ENCODE measurements around the gene PTN. TPM values are rescaled to one million over a fixed set of nuclear protein-coding genes. Genes with fewer than 3 reads are reported as not detected.

The PTN gene
- total RNA-seq, 1 donor from 2014 or later, result 11.1 TPM

- Mint-ChIP-seq H3K4me1 (ENCODE audit: low read depth, unreplicated experiment) (no peaks in the 10 kb centered on the region), H3K9me3 (ENCODE audit: unreplicated experiment) (no peaks in the 10 kb centered on the region), H3K36me3 (ENCODE audit: low read depth, unreplicated experiment) (no peaks in the 10 kb centered on the region), H3K27me3 (ENCODE audit: low read depth, unreplicated experiment) (no peaks in the 10 kb centered on the region), H3K27ac (ENCODE audit: unreplicated experiment) (no peak overlapping the region), H3K4me3 (ENCODE audit: unreplicated experiment) (no peak overlapping the region)
- Histone ChIP-seq H4K20me1 (ENCODE audit: insufficient read depth, low read length) (no peaks in the 10 kb centered on the region), H3K4me2 (ENCODE audit: low read length) (no peak overlapping the region), H2AFZ (ENCODE audit: low read depth, low read length) (no peak overlapping the region), H3K9me3 (ENCODE audit: insufficient read depth, low read depth, low read length) (no peaks in the 10 kb centered on the region), H3K79me2 (ENCODE audit: insufficient read depth, low read length) (no peaks in the 10 kb centered on the region), H3K4me3 (ENCODE audit: insufficient read depth, low read depth, low read length) (no peak overlapping the region), H3K27ac (ENCODE audit: low read depth, low read length) (no peak overlapping the region), H3K36me3 (ENCODE audit: insufficient read depth, low read length) (no peaks in the 10 kb centered on the region), H3K27me3 (ENCODE audit: insufficient read depth, low read length) (no peaks in the 10 kb centered on the region), H3K4me1 (ENCODE audit: insufficient read depth, low read length) (no peaks in the 10 kb centered on the region), H3K9ac (ENCODE audit: low read length) (no peak overlapping the region)
- DNase-seq (ENCODE audit: low read depth) (no peak), FAIRE-seq (no peak)
- TF ChIP-seq CTCF (IDR thresholded peaks at IDR 0.05; ENCODE audit: insufficient read depth, low read depth, low read length) (no peak), EZH2 (IDR thresholded peaks at IDR 0.05; ENCODE audit: insufficient read depth, low read length) (no peak)
Observed at GRCh38 chr7:137254766-137255165, 88.8 kb downstream of the PTN start.

- no peak overlapping the region for H3K9ac ChIP-seq (ENCODE audit: low read length)
- FAIRE-seq (no peak), DNase-seq (ENCODE audit: low read depth) (peak; percentile 2)
- no peaks in the 10 kb centered on the region for H3K9me3 ChIP-seq (ENCODE audit: insufficient read depth, low read depth, low read length)
- no peak overlapping the region for H3K27ac ChIP-seq (ENCODE audit: low read depth, low read length)
- Mint-ChIP-seq H3K4me1 (ENCODE audit: low read depth, unreplicated experiment) (no peaks in the 10 kb centered on the region), H3K9me3 (ENCODE audit: unreplicated experiment) (no peaks in the 10 kb centered on the region), H3K27ac (ENCODE audit: unreplicated experiment) (no peak overlapping the region), H3K27me3 (ENCODE audit: low read depth, unreplicated experiment) (no peaks in the 10 kb centered on the region), H3K4me3 (ENCODE audit: unreplicated experiment) (no peak overlapping the region), H3K36me3 (ENCODE audit: low read depth, unreplicated experiment) (no peaks in the 10 kb centered on the region)
- H3K4me1 ChIP-seq (ENCODE audit: insufficient read depth, low read length), result no peaks in the 10 kb centered on the region
- no peaks in the 10 kb centered on the region for H3K27me3 ChIP-seq (ENCODE audit: insufficient read depth, low read length)
- no peaks in the 10 kb centered on the region for H3K79me2 ChIP-seq (ENCODE audit: insufficient read depth, low read length)
- H3K4me3 ChIP-seq (ENCODE audit: insufficient read depth, low read depth, low read length), result no peak overlapping the region
- H3K36me3 ChIP-seq (ENCODE audit: insufficient read depth, low read length), result no peaks in the 10 kb centered on the region
- no peak overlapping the region for H3K4me2 ChIP-seq (ENCODE audit: low read length)
- H4K20me1 ChIP-seq (ENCODE audit: insufficient read depth, low read length), result no peaks in the 10 kb centered on the region
- TF ChIP-seq CTCF (IDR thresholded peaks at IDR 0.05; ENCODE audit: insufficient read depth, low read depth, low read length), result no peak
- no peak for TF ChIP-seq EZH2 (IDR thresholded peaks at IDR 0.05; ENCODE audit: insufficient read depth, low read length)
- H2AFZ ChIP-seq (ENCODE audit: low read depth, low read length), result no peak overlapping the region
Observed at GRCh38 chr7:137245890-137246289, 97.6 kb downstream of the PTN start.

GRCh38 chr7:137245186-137245585 lies 98.3 kb downstream of the PTN start:
- Histone ChIP-seq H3K4me1 (ENCODE audit: insufficient read depth, low read length) (no peaks in the 10 kb centered on the region), H3K9me3 (ENCODE audit: insufficient read depth, low read depth, low read length) (no peaks in the 10 kb centered on the region), H3K9ac (ENCODE audit: low read length) (no peak overlapping the region), H3K4me3 (ENCODE audit: insufficient read depth, low read depth, low read length) (no peak overlapping the region), H3K27ac (ENCODE audit: low read depth, low read length) (no peak overlapping the region), H3K36me3 (ENCODE audit: insufficient read depth, low read length) (no peaks in the 10 kb centered on the region), H3K27me3 (ENCODE audit: insufficient read depth, low read length) (no peaks in the 10 kb centered on the region), H4K20me1 (ENCODE audit: insufficient read depth, low read length) (no peaks in the 10 kb centered on the region), H3K79me2 (ENCODE audit: insufficient read depth, low read length) (no peaks in the 10 kb centered on the region), H3K4me2 (ENCODE audit: low read length) (no peak overlapping the region), H2AFZ (ENCODE audit: low read depth, low read length) (no peak overlapping the region)
- no peaks in the 10 kb centered on the region for H3K27me3 Mint-ChIP-seq (ENCODE audit: low read depth, unreplicated experiment)
- no peaks in the 10 kb centered on the region for H3K4me1 Mint-ChIP-seq (ENCODE audit: low read depth, unreplicated experiment)
- TF ChIP-seq EZH2 (IDR thresholded peaks at IDR 0.05; ENCODE audit: insufficient read depth, low read length) (no peak), CTCF (IDR thresholded peaks at IDR 0.05; ENCODE audit: insufficient read depth, low read depth, low read length) (no peak)
- H3K27ac Mint-ChIP-seq (ENCODE audit: unreplicated experiment), result no peak overlapping the region
- FAIRE-seq (no peak), DNase-seq (ENCODE audit: low read depth) (no peak)
- H3K36me3 Mint-ChIP-seq (ENCODE audit: low read depth, unreplicated experiment), result no peaks in the 10 kb centered on the region
- H3K9me3 Mint-ChIP-seq (ENCODE audit: unreplicated experiment), result no peaks in the 10 kb centered on the region
- H3K4me3 Mint-ChIP-seq (ENCODE audit: unreplicated experiment), result no peak overlapping the region
